ENCODE measurements around the gene ARHGAP22. TPM values are rescaled to one million over a fixed set of nuclear protein-coding genes. Genes with fewer than 3 reads are reported as not detected.

ARHGAP22 gene
- total RNA-seq, 1 donor from 2014 or later: 3.4 TPM

DNA sequence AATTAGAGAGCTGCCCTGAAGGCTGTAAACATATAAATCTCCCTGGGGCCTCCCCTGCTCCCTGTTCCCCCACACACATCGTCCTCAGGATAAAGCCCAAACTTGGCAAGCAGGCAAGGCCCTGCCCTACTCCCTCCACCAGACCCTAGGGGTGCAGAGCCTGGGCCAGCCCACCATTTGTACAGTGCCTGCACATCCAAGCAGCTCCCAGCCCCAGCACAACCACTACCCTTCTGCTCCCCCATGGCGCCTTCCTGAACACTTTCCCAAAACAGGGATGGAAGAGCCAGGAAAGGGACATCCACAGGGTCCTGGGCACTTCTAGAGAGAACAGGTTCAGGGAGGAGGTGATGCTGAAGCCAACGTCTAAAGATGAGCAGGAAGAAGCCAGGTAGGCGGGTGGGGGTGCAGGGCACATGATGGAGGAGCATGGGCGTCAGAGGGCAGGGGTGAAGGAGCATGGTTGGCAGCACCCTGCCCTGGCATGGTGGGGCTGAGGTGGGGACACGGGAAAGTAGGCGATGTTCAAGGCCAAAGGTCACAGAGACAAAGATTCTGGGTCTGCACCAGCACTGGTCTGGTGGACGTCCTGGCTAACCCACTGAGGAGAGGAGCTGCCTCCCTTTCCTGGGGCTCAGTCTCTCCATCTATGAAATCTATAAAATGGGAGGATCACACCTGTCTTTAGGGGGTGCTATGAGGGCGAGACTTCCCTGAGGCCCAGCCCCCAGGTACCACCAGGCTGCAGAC lies 140.6 kb downstream of the ARHGAP22 start:
- ATAC-seq (no peak), DNase-seq (no peak)
- intact Hi-C loops (cut with micrococcal nuclease): no loop called here

DNA sequence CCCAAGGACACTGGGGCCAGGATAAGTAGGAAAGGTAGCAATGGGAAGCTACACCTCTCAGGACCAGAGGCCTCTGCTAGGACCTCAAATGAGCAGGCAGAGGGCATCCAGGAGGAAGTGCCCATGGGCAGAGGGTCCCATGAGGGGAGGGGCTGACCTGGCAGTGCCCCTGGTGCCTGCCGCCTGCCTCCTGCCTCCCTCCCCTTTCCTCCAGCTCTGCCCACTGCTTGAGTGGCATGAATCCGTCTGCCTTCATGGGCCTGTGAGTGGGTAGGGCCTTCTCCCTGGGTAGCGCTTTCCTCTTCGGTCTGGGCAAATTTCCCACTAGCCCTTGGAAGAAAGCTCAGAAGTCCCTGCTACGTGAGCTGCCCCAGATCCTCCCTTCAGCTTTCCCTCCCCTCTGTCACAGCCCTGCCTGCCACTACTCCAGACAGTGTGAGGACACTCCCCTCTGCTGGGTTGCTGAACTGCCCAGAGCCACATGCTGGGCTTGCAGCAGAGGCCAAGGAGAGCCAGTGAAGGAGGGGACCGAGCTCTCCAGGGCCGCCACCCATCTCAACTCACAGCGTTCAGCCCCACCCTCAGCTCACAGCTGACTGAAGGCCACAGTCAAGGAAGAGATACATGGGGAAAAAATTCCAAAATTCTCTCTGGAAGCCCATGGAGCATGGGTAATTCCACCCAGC lies 141.4 kb downstream of the ARHGAP22 start:
- DNase-seq: no peak
- peak; percentile 24 for ATAC-seq
- intact Hi-C loops (cut with micrococcal nuclease): no loop called here

GRCh38 chr10:48462482-48463020 lies 142.3 kb downstream of the ARHGAP22 start:
- DNase-seq: no peak
- intact Hi-C loops (cut with micrococcal nuclease): no loop called here
- no peak for ATAC-seq

DNA sequence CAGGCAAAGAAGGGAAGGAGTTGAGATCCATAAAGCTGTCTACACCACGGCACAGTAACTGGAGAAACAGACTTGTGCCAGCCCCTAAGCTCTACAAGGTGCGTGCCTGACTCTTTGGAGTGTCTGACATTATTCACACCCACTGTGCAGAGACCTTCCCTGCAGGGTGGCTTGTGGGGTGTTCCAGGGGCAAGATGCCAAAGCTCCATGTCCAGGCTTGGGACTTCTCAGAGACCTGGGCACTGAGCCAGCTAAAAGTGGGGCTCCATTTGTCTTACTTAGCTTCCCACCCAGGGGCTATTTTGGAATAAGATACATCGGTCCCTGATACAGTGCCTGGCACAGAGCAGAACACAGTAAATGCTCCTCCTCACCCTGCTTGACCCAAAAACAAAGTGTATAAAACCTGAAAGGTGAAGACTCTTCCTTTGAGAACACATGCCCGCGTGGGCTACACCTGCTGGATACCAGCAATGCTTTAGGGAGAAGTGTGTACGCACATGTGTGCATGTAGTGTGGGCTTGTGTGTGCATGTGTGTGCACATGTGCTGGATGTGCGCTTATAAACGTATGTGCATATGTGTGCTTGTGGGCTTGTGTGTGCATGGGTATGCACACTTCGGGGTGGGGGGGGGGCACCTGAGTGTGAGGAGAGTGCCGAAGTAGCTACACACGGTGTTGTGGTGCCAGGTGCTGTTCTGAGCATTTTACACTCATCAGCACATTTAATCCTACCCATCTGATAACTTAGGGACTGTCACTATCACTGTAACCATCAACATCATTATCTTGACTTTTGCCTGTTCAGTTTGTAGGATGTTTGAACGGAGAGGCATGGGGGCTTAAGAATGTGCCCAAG lies 143.0 kb downstream of the ARHGAP22 start:
- no peak for DNase-seq
- no peak for ATAC-seq
- intact Hi-C loops (cut with micrococcal nuclease): no loop called here

- no peak for ATAC-seq
- intact Hi-C loops (cut with micrococcal nuclease): no loop called here
These were observed 144.7 kb downstream of the ARHGAP22 start for GRCh38 chr10:48460182-48460581.

GRCh38 chr10:48459270-48460150 lies 145.4 kb downstream of the ARHGAP22 start:
- intact Hi-C loops (cut with micrococcal nuclease): no loop called here
- ATAC-seq: no peak
- DNase-seq: no peak

More at GRCh38 chr10:48460182-48460581, 144.7 kb downstream of the ARHGAP22 start:
- no peak for DNase-seq

DNA sequence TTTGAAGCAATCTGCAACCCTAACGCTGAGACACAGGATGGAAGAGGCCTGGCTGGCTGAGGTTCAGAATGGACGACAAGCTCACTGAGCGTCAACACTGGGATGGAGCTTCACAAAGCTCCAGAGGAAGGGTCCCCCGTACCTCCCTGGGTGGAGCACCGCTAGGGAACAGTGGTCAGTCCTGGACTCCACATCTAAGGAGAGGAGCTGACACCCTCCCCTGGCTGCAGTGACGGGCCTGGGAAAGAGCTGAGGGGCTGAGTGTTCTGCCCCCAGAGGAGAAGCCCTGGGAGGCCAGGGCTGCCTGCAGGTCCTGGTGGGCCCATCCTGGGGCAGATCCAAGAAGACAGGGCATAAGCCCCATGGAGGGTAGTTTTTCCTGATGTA lies 146.2 kb downstream of the ARHGAP22 start:
- DNase-seq (no peak), ATAC-seq (no peak)
- intact Hi-C loops (cut with micrococcal nuclease): no loop called here

DNA sequence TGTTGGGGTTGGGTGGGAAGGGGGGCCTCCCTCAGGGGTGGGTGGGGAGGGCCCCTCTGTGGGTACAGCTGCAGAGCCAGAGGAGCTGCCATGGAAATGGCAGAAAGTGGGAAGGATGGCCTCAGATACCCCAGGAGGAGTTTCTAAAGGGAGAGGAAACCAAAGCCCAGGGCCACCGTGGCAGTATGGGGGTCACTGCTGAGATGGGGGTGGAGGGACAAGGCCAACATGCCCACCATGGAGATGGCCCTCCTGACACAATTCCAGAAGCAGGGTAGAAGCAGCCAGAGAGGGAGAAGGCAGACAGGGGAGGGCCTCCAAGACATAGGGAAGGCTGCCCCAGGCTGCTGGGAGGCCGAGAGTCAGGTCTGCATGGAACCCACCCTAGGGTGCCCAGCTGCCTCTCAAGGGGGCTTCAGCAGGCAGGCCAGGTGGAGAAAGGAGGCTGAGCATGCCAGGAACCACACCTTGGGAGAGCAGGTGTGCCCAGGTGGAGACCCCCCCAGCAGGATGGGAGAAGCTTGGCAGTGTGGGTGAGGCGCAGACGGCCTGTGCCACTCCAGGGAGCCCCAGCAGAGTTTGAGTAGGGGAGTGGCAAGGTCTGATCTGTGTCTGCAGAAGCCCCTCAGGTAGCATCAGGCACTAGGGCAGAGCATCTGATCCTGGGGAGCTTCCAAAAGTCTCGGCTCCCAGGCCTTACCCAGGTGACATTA lies 146.8 kb downstream of the ARHGAP22 start:
- DNase-seq (no peak), ATAC-seq (no peak)
- intact Hi-C loops (cut with micrococcal nuclease): no loop called here

- ATAC-seq: peak; percentile 13
- DNase-seq: no peak
- intact Hi-C loops (cut with micrococcal nuclease): no loop called here
These were observed 147.8 kb downstream of the ARHGAP22 start for GRCh38 chr10:48456808-48457761.

DNA sequence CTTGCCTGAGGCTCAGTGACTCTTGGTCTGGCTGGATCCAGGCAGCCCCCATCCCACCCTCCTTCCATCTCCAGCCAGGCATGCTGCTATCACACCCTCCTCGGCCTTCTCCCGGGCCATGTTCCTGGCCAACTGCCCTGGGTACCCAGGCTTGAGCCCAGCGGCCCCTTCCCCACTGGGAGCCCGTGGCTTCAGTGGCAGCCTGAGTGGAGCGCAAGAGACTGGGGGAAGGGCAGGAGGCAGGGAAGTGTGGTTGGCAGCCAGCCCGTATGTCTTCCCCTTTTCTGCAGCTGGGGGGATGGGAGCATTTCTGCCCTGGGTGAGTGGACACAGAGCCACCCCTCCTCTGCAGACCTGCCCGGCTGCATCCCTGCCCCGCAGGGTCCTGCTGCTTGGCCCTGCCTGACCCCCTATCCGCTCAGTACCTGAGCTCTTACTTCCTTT lies 148.5 kb downstream of the ARHGAP22 start:
- intact Hi-C loops (cut with micrococcal nuclease): no loop called here
- ATAC-seq: peak; percentile 71
- peak; percentile 70 for DNase-seq

- intact Hi-C loops (cut with micrococcal nuclease): no loop called here
- DNase-seq (no peak), ATAC-seq (no peak)
These were observed 149.3 kb downstream of the ARHGAP22 start for GRCh38 chr10:48455392-48456151.

GRCh38 chr10:48455055-48455391 lies 149.8 kb downstream of the ARHGAP22 start:
- no peak for ATAC-seq
- DNase-seq: no peak
- intact Hi-C loops (cut with micrococcal nuclease): no loop called here

DNA sequence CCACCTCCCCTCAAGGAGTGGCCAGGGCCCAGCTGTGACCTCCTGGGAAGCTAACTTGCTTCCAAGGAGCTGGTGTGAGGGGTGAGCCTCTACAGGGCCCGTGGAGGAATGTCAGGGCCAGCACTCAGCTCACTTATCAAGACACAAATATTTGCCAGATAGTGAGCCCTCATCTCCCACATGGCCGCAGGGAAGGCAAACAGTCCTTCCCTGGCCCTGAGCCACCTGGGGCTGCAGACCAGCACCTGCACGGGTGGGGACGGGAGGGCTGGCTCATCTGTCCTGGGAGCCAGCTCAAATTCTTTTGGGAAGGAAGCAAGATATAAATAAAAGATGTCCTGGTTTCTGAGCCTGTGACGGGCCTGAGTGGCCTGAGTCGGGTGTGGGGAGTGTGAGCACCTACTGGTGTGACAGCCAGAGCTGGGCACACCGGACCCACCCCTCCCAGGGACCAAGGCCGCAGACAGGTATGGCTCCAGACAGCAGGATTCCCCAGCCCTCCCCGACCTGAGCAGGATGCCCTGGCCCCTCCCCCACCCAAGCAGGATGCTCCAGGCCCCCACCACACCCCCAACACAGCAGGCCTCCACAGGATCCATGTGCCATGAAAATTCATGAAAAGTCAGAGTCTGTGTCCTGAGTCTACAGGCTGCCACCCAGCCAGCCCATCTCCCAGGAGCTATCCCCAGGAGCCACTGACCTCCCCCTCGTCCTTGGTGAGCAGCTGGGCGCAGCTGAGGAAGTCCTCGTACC lies 150.4 kb downstream of the ARHGAP22 start:
- no peak for ATAC-seq
- intact Hi-C loops (cut with micrococcal nuclease): no loop called here
- DNase-seq: no peak

DNA sequence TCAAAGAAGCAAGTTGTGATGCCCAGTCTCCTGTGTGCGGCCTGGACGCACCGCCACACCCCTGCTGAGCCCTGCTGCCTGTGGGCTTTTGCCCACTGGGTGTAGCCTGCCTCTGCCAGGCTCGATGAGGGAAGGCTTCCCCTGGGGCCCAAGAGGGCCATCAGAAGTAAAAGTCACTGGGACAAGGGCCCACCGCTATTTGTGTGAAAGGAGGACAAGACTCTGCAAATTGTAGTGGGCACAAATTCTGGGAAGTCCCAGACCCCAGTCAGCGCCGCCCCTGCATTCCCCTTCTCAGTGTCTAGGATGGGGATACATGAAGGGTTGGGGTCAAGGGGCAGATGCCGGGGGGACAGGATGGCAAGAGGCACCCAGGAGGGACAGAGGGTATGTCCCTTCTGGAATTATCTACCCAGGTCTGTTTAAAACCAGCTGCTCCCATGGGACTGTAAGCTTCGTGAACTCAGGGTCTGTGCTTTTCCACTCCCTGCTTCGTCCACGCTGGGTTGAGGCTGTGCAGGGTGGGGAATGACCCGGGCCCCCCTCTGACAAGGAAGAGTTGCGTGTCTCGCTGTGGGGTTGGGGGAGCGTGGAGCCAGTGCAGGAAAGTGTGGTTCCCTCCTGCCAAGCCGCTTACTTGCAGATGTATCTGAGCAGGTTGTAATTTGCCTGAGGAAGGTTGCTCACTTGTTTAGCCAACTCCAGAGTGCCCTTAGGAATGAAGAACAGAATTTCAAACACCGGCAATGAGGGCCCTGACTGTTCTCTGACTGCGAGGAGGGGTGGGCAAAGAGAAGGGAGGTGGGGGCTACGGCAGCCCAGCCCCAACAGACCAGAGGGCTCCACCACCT lies 151.2 kb downstream of the ARHGAP22 start:
- no peak for ATAC-seq
- DNase-seq: no peak
- intact Hi-C loops (cut with micrococcal nuclease): no loop called here

DNA sequence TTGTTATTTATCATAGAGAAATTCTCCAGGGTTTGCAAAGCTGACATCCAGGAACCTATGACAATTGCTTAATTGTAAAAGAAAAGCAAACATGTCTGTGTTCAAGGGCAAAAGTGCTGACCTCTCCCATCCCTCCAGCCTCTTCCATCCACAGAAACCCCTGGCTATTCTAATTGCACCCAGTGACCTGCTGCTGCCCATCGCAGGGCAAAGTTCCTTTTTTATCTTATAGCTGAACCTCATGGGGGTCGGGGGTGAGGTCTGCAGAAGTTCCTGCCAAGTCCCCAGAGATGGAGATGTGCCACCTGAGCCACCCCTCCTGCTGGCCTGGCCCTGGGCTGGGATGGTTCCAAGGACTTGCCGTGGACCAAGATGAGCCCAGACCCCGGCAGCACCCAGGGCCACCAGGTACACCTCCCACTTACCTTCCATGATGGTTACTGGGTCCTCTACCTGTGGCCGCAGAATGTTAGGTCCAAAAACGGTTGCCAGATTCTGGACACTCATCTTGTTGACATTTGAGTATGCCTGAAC lies 151.9 kb downstream of the ARHGAP22 start:
- ATAC-seq (no peak), DNase-seq (no peak)
- intact Hi-C loops (cut with micrococcal nuclease): no loop called here
